ENCODE data around the gene ZCWPW1. TPM values are rescaled to one million over a fixed set of nuclear protein-coding genes. Genes with fewer than 3 reads are reported as not detected.
"Not testable (repeated sequence)": the region's sequence is repeated elsewhere in the genome, so short reads cannot be mapped to it uniquely, and the experiment has no call there.

The ZCWPW1 gene
- total RNA-seq, 3 donors from 2014 or later (not counting 1 experiment from before 2014, with no cell fraction given), result 5.6 to 7.8 (median 7.2) TPM

DNA sequence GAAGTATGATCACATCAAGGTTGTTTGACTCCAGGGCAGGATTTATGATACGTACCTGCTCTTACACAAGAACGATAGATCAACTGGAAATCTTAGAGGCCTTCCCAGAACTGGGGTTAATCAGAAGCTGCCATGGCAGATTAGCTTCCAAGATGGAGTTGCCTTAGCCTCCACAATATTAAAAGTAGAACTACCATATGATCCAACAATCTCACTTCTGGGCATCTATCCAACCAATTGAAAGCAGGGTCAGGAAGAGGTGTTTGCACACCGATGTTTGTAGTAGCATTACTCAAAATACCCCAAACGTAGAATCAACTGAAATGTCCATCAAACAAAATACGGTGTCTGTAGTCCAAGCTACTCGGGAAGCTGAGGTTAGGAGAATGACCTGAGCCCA lies 64.0 kb downstream of the ZCWPW1 start:
- H3K4me1 Mint-ChIP-seq, result peaks cover 55 to 67% of the 10 kb centered on the region in 2 donors
- Histone ChIP-seq H3K27ac (ENCODE audit: low read length) (peak overlapping the region; percentile 96), H3K4me3 (ENCODE audit: low read length) (no peak overlapping the region), H3K9me3 (ENCODE audit: control insufficient read depth, insufficient read depth, low read length) (no peaks in the 10 kb centered on the region), H3K27me3 (ENCODE audit: control insufficient read depth, insufficient read depth, low read length) (no peaks in the 10 kb centered on the region), H3K4me1 (ENCODE audit: control insufficient read depth, insufficient read depth, low read length) (peaks cover 46% of the 10 kb centered on the region), H3K36me3 (ENCODE audit: control insufficient read depth, insufficient read depth, low read length) (peaks cover 42% of the 10 kb centered on the region)
- TF ChIP-seq, protein P1, sequence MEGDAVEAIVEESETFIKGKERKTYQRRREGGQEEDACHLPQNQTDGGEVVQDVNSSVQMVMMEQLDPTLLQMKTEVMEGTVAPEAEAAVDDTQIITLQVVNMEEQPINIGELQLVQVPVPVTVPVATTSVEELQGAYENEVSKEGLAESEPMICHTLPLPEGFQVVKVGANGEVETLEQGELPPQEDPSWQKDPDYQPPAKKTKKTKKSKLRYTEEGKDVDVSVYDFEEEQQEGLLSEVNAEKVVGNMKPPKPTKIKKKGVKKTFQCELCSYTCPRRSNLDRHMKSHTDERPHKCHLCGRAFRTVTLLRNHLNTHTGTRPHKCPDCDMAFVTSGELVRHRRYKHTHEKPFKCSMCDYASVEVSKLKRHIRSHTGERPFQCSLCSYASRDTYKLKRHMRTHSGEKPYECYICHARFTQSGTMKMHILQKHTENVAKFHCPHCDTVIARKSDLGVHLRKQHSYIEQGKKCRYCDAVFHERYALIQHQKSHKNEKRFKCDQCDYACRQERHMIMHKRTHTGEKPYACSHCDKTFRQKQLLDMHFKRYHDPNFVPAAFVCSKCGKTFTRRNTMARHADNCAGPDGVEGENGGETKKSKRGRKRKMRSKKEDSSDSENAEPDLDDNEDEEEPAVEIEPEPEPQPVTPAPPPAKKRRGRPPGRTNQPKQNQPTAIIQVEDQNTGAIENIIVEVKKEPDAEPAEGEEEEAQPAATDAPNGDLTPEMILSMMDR (IDR thresholded peaks at IDR 0.05), result no peak
- no peak overlapping the region for H3K4me3 Mint-ChIP-seq
- H3K27me3 Mint-ChIP-seq (ENCODE audit: low read depth in 2 of 2), result no peaks in the 10 kb centered on the region
- intact Hi-C loops (cut with micrococcal nuclease), result no loop called here
- DNase-seq (no peak), ATAC-seq (no peak)
- 97% methylated on average over 6 of the region's 6 CpGs for WGBS (ENCODE audit: insufficient coverage)
- no peaks in the 10 kb centered on the region for H3K9me3 Mint-ChIP-seq
- peak overlapping the region; percentile 96 for H3K27ac Mint-ChIP-seq
- peaks cover 23% of the 10 kb centered on the region for H3K36me3 Mint-ChIP-seq

DNA sequence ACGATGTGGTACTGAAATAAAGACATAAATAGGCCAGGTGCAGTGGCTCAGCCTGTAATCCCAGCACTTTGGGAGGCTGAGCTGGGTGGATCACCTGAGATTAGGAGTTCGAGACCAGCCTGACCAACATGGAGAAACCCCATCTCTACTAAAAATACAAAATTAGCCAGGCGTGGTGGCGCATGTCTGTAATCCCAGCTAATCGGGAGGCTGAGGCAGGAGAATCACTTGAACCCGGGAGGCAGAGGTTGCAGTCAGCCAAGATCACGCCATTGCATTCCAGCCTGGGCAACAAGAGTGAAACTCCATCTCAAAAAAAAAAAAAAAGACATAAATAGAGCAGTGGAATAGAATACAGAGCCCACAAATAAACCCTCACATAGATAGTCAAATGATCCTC lies 64.7 kb downstream of the ZCWPW1 start:
- H3K4me3 Mint-ChIP-seq; H3K27ac ChIP-seq (ENCODE audit: low read length); intact Hi-C loops (cut with micrococcal nuclease); H3K27me3 Mint-ChIP-seq (ENCODE audit: low read depth in 2 of 2); ATAC-seq; H3K4me3 ChIP-seq (ENCODE audit: low read length); H3K27me3 ChIP-seq (ENCODE audit: control insufficient read depth, insufficient read depth, low read length); DNase-seq; H3K9me3 ChIP-seq (ENCODE audit: control insufficient read depth, insufficient read depth, low read length); H3K9me3 Mint-ChIP-seq: not testable (repeated sequence)
- H3K36me3 ChIP-seq (ENCODE audit: control insufficient read depth, insufficient read depth, low read length), result peaks cover 49% of the 10 kb centered on the region
- WGBS (ENCODE audit: insufficient coverage), result 98% methylated on average over 7 of the region's 7 CpGs
- H3K36me3 Mint-ChIP-seq, result peaks cover 23% of the 10 kb centered on the region
- peak overlapping the region; percentile 96 for H3K27ac Mint-ChIP-seq
- H3K4me1 ChIP-seq (ENCODE audit: control insufficient read depth, insufficient read depth, low read length), result peaks cover 44% of the 10 kb centered on the region
- peaks cover 50 to 61% of the 10 kb centered on the region in 2 donors for H3K4me1 Mint-ChIP-seq

GRCh38 chr7:100363098-100363497 lies 65.4 kb downstream of the ZCWPW1 start:
- no peak for DNase-seq
- Mint-ChIP-seq H3K4me3 (no peak overlapping the region), H3K4me1 (peaks cover 43 to 54% of the 10 kb centered on the region in 2 donors), H3K36me3 (peaks cover 23% of the 10 kb centered on the region), H3K27me3 (ENCODE audit: low read depth in 2 of 2) (no peaks in the 10 kb centered on the region), H3K27ac (peak overlapping the region; percentile 96), H3K9me3 (no peaks in the 10 kb centered on the region)
- TF ChIP-seq, protein P1 (IDR thresholded peaks at IDR 0.05), result no peak
- no peaks in the 10 kb centered on the region for H3K9me3 ChIP-seq (ENCODE audit: control insufficient read depth, insufficient read depth, low read length)
- no peak overlapping the region for H3K4me3 ChIP-seq (ENCODE audit: low read length)
- peaks cover 56% of the 10 kb centered on the region for H3K36me3 ChIP-seq (ENCODE audit: control insufficient read depth, insufficient read depth, low read length)
- no peak for ATAC-seq
- no peaks in the 10 kb centered on the region for H3K27me3 ChIP-seq (ENCODE audit: control insufficient read depth, insufficient read depth, low read length)
- H3K27ac ChIP-seq (ENCODE audit: low read length), result no peak overlapping the region
- intact Hi-C loops (cut with micrococcal nuclease), result no loop called here
- peaks cover 41% of the 10 kb centered on the region for H3K4me1 ChIP-seq (ENCODE audit: control insufficient read depth, insufficient read depth, low read length)

GRCh38 chr7:100360135-100360854 lies 68.2 kb downstream of the ZCWPW1 start:
- Mint-ChIP-seq H3K9me3 (no peaks in the 10 kb centered on the region), H3K27me3 (ENCODE audit: low read depth in 2 of 2) (no peaks in the 10 kb centered on the region), H3K27ac (peak overlapping the region; percentile 66 to 68), H3K36me3 (peaks cover 23% of the 10 kb centered on the region), H3K4me1 (peaks cover 17 to 42% of the 10 kb centered on the region in 2 donors), H3K4me3 (peak overlapping the region; percentile 1)
- Histone ChIP-seq H3K27me3 (ENCODE audit: control insufficient read depth, insufficient read depth, low read length) (no peaks in the 10 kb centered on the region), H3K36me3 (ENCODE audit: control insufficient read depth, insufficient read depth, low read length) (peaks cover 81% of the 10 kb centered on the region), H3K4me3 (ENCODE audit: low read length) (no peak overlapping the region), H3K9me3 (ENCODE audit: control insufficient read depth, insufficient read depth, low read length) (no peaks in the 10 kb centered on the region), H3K27ac (ENCODE audit: low read length) (no peak overlapping the region), H3K4me1 (ENCODE audit: control insufficient read depth, insufficient read depth, low read length) (peaks cover 26% of the 10 kb centered on the region)
- DNase-seq, result no peak
- no peak for ATAC-seq
- TF ChIP-seq, protein P1 (IDR thresholded peaks at IDR 0.05), result no peak
- WGBS (ENCODE audit: insufficient coverage), result 98% methylated on average over 3 of the region's 3 CpGs
- intact Hi-C loops (cut with micrococcal nuclease), result no loop called here

All from natural killer cell (primary cell).